ENCODE results near the gene TMEM127.

TMEM127 gene

DNA sequence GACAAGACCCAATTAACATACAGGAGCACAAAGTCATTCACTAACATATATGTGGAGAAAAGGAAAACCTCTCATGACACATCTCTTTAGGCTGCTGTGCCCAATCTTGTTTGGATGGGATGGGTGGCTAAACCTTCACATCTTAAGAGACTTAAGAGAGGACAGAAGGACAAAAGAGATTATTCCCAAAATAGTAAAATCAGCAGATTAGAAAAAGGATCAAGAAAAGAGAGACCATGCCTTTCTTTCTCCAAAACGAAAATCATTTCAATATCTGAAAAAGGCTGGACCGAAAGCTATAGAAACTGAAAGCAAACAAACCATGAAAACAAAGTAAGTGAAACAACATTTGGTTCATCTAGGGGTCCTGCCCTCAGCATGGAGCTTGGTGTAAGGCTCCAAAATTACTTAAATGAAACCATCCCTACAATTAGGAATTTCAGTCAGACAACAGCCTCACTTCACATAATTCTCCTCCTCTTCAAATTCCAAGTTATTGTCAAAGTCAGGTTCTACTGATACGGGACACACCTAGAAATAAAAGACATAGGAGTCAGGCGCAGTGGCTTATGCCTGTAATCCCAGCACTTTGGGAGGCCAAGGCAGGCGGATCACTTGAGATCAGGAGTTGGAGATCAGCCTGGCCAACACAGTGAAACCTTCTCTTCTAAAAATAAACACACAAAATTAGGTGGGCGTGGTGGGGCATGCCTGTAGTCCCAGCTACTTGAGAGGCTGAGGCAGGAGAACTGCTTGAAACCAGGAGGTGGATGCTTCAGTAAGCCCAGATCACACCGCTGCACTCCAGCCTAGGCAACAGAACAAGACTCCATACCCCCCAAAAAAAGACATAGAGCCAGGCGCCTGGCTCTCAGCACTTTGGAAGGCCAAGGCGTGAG, 62.4 kb downstream of the TMEM127 start:
- DNase-seq: no peak

- DNase-seq: no peak
These were observed 63.5 kb downstream of the TMEM127 start for GRCh38 chr2:96202152-96202854.

DNA sequence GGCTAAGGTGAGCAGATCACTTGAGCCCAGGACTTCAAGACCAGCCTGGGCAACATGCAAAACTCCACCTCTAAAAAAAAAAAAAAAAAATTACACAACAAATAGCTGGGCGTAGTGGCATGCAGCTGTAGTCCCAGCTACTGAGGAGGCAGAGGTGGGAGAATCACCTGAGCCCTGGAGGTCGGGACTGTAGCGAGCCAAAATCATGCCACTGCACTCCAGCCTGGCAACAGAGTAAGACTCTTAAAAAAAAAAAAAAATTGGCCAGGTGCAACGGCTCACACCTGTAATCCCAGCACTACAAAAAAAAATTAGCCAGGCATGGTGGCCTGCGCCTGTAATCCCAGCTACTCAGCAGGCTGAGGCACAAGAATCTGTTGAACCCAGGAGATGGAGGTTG, 64.5 kb downstream of the TMEM127 start:
- no peak for DNase-seq

- DNase-seq: no peak
These were observed 66.9 kb downstream of the TMEM127 start for GRCh38 chr2:96198921-96199320.

Measured in NCI-H2081 (cell line).